HUDEP-2 (cell line): Measurements from ENCODE around the gene CHN1.
A peak's percentile ranks its signal among the peaks of the same experiment; 100 is the strongest.

Source experiments
- DNase-seq, 76 experiments: peaks; one replicate each; lab custom pipeline; 2025; ENCODE audit not compliant: unreplicated experiment in 76 of 76; lab: John Stamatoyannopoulos, UW

Gene CHN1

DNA sequence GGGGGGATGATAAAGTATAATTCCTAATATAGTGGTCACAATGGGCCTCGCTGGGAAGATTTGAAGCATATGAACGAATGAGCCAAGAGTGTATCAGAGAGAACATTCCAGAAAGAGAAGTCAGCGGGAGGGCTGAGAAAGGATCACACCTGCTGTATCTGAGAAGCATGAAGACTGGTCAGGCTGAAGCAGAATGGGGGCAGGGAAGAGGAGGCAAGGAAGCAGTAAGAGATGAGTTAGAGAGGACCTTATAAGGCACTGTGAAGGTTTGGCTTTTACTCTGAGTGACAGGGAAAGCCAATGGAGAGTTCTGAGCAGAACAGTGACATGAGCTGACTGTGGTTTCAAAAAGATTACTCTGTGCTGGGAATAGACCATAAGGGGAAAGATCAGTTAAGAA is 73.5 kb downstream of the CHN1 start:
- DNase-seq, result no peak

DNA sequence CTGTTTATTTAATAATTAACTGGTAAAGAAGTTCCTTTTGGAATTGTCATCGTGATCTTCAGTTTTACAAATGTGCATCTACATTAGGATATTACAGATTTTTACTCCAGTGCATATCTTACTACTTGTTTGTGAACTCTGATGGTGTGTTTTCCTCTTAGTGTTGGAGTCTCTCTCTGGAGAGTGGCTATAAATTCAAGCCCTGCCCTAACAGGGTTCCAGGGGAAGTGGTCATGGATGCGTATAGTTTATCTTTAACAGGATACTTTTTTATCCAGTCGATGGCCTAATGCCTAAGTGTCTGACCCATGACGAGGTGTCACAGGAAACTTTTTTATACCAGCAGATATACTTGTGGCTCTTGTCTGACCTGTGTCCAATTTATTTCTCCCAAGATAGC is 75.4 kb downstream of the CHN1 start:
- no peak for DNase-seq

DNA sequence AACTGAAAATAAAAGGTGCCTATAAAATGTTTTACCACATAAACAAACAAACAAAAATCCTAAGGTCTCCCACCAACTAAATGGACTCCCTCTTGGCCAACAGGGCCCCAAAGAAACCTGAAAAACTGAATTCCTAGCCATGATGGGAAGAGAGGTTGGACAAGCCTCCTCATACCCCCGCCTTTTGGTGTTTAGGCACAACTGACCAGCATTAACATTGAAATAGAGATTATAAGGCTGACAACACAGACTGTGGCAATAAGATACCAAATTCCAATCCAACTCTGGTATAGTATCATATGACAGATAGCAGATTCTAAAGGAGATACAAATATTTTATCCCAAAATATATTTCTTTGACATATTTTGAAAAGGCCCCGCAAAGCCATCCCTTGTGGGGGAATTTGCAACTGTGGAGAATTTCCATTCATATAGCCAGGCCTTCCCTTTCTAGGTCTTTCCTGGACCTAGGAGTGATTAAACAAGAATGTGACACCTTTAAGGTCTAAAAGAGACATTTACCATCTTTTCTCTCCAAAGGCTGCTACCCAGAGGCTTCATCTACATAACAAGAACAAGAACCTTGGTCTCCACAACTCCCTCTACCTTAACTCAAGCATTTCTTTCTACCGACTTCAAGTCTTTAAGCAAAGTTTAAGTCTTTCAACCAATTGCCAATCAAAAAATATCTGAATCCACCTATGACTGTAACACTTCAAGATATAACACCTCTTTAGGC is 80.0 kb downstream of the CHN1 start:
- DNase-seq, result no peak

DNA sequence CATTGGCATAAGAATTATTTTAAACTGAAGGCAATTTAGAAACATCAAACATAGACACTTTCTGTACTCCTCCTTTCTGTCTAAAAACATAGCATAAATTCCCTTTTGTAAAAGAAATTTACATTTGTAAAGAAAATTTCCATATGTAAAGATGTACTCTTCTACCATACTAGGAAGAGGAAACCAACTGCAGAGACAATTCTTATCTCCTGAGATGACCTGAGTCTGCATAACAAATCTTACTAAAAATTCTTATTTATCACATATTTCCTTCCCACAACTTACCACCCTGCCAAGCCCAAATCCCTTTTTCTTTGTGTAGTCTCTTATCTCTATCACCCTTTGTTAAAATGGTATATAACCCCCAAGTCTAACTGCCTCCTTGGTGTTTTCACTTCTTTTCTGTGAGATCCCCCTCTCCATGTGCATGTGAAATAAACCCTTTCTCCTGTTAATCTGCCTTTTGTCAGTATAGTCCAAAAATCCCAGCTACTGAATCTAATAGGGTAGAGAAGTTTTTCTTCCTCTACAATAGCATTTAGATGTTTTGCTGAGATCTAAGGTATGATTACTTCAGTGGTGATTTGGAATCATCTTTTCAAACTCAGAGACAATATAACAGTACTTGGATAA is 81.0 kb downstream of the CHN1 start:
- DNase-seq, result no peak

GRCh38 chr2:174919947-174920595 is 85.1 kb downstream of the CHN1 start:
- DNase-seq, result no peak

- DNase-seq, result no peak
Measured at GRCh38 chr2:174918886-174919526, 86.2 kb downstream of the CHN1 start.

- DNase-seq, result no peak
Measured at GRCh38 chr2:174916270-174916930, 88.8 kb downstream of the CHN1 start.

GRCh38 chr2:174914853-174915760 is 90.1 kb downstream of the CHN1 start:
- peak in 9 of 76 experiments; percentile 4 to 27 (median 13) for DNase-seq

GRCh38 chr2:174908284-174908683 is 96.9 kb downstream of the CHN1 start:
- no peak for DNase-seq

GRCh38 chr2:174903264-174903556 is 102.0 kb downstream of the CHN1 start:
- no peak for DNase-seq

GRCh38 chr2:174902506-174903263 is 102.5 kb downstream of the CHN1 start:
- peak in 21 of 76 experiments; percentile 8 to 74 (median 36) for DNase-seq

GRCh38 chr2:174901075-174901474 is 104.1 kb downstream of the CHN1 start:
- peak in 6 of 76 experiments; percentile 12 to 37 (median 23) for DNase-seq

DNA sequence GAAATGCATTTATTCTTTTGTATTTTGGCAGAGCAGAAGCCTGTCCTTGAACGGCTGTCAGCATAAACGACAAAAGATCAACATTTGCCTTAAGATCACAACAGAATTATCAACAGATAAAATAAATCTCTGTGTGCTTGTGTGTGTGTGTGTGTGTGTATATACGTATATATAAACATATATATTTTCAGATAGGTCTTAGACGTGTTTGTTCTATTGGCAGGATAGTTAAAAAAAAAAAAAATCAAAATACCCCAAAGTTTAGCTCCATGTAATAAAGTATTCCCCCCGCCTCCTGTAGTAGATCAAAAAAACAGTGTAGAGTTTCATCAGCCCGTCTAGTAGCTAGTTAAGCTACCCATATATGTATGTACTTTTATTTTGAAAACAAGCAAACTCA is 107.9 kb downstream of the CHN1 start:
- DNase-seq, result no peak

- DNase-seq, result no peak
Measured at GRCh38 chr2:174893018-174893417, 112.2 kb downstream of the CHN1 start.

DNA sequence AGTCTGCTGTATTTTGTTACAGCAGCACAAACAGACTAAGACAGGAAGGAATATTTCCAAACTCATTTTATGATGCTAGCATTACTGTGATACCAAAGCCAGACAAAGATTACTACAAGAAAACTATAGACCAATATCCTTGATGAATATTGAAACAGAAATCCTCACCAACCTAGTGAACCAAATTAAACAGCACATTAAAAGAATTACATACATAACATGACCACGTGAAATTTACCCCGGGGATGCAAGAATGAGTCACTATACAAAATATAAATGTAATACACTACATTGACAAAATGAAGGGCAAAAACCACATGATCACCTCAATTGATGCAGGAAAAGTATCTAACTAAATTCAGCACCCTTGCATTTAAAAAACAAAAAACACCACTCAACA is 112.6 kb downstream of the CHN1 start:
- no peak for DNase-seq

DNA sequence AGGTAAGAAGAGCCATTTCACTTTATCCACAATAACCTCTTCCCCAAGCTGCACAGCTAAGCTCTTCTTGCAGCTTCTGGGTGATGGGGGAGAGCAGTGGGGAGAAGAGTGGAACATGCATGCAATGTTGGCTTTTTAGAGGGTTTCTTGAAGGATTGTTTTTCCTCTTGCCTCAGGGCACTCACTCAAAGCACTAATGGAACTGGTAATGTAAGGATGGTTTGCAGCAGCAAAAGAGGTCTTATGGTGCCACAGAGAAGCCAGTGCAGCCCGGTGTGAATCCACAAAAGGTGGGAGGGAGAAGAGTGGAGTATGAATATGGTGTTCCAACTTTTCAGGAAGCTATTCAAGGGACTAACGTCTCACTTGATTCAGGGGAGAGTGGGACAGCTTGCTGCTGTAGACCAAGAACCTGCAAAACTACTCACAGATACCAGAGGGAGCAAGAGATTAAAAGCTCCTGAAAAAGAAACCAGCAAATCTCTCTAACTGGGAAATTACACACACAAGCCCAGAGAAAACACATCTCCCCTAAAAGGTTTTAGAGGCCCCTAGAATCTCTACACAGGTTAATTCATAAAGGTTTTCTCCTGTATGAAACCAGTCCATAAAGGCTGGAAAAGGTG is 116.4 kb downstream of the CHN1 start:
- peak in 3 of 76 experiments; percentile 4 to 22 (median 6) for DNase-seq

GRCh38 chr2:174888146-174888545 is 117.0 kb downstream of the CHN1 start:
- DNase-seq, result no peak

- DNase-seq, result no peak
Measured at GRCh38 chr2:174882416-174882815, 122.8 kb downstream of the CHN1 start.

- DNase-seq, result no peak
Measured at GRCh38 chr2:174881678-174882077, 123.5 kb downstream of the CHN1 start.
